AG09309 (cell line): ENCODE results near the gene PRELID3B.

Experiments used
- DNase-seq: peaks from one replicate; pipeline ENCODE4 v3.0.0-alpha.2; 2010; ENCODE audit warnings: low read depth
- H3K4me3 ChIP-seq: 2 replicates; pipeline ENCODE4 v1.5.1; 2011; ENCODE audit warnings: mild to moderate bottlenecking, low read depth, low read length, moderate library complexity; ENCODE audit not compliant: control insufficient read depth
- TF ChIP-seq, protein P1 (sequence below): IDR thresholded peaks from 2 replicates; pipeline ENCODE4 v1.5.1; 2011; ENCODE audit warnings: mild to moderate bottlenecking, low read depth, low read length, inconsistent platforms; ENCODE audit not compliant: insufficient read depth, control insufficient read depth; ENCODE audit errors: missing control alignments

Gene PRELID3B

DNA sequence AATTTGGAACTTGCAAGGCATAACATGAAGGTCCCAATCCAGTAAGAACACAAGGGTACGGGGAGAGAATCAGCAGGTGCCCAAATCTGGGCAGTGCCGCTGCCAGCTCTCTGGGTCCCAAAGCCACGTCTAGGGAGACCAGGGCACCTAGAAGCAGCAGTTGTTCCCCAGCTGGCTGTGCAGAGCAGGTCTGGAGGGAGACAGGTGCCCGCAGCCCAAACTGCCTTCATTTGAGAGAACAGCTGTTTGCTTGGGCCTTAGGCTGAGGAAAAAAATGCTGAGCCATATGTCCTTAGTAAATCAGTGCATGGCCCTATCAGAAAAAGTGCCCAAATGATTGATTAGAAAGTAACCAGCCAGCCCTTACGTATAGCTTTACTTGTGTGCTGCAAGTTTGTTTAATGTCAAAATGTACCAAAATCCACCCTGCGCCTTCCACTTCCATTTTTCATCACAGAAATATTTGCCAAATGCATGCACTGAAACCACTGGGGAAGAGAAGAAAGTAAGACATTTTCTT lies 9.1 kb upstream of the PRELID3B start:
- no peak overlapping the region for H3K4me3 ChIP-seq
- no peak for DNase-seq
- TF ChIP-seq, protein P1, sequence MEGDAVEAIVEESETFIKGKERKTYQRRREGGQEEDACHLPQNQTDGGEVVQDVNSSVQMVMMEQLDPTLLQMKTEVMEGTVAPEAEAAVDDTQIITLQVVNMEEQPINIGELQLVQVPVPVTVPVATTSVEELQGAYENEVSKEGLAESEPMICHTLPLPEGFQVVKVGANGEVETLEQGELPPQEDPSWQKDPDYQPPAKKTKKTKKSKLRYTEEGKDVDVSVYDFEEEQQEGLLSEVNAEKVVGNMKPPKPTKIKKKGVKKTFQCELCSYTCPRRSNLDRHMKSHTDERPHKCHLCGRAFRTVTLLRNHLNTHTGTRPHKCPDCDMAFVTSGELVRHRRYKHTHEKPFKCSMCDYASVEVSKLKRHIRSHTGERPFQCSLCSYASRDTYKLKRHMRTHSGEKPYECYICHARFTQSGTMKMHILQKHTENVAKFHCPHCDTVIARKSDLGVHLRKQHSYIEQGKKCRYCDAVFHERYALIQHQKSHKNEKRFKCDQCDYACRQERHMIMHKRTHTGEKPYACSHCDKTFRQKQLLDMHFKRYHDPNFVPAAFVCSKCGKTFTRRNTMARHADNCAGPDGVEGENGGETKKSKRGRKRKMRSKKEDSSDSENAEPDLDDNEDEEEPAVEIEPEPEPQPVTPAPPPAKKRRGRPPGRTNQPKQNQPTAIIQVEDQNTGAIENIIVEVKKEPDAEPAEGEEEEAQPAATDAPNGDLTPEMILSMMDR, result no peak

DNA sequence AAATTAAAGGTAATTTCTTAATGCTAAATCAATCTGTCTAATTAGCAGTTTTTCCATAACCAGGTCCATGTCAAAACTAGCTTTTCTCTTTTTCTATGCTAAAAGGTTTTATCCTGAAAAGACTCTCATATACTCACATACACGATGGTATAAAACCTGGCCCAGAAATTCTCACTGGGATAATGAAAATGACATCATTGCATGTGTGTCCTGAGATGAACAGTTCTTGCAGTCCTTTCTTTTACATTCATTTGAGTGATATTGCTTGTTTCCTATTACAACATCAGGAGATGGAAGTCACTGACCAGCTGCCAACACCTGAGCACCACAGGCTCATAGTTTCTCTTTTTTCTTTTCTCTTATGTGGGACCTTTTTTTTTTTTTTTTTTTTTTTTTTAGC lies 7.9 kb upstream of the PRELID3B start:
- no peak for DNase-seq
- H3K4me3 ChIP-seq, result no peak overlapping the region
- TF ChIP-seq, protein P1, result no peak

DNA sequence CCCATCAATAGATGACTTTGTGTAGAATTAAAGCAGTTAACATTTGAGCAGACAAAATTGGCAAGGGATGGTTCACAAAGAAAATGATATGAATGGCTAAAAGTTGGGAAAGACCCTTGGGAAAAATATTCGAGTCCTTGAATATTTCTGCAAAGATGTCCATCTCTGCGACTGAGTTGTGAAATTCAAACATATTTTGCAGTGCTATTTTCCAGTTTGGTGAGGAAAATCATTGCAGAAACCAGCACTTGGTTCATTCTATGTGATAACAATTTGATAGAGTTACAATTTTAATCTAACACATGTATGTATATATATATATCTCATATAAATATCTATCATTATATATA lies 6.1 kb upstream of the PRELID3B start:
- no peak for DNase-seq
- TF ChIP-seq, protein P1, result no peak
- H3K4me3 ChIP-seq, result no peak overlapping the region

DNA sequence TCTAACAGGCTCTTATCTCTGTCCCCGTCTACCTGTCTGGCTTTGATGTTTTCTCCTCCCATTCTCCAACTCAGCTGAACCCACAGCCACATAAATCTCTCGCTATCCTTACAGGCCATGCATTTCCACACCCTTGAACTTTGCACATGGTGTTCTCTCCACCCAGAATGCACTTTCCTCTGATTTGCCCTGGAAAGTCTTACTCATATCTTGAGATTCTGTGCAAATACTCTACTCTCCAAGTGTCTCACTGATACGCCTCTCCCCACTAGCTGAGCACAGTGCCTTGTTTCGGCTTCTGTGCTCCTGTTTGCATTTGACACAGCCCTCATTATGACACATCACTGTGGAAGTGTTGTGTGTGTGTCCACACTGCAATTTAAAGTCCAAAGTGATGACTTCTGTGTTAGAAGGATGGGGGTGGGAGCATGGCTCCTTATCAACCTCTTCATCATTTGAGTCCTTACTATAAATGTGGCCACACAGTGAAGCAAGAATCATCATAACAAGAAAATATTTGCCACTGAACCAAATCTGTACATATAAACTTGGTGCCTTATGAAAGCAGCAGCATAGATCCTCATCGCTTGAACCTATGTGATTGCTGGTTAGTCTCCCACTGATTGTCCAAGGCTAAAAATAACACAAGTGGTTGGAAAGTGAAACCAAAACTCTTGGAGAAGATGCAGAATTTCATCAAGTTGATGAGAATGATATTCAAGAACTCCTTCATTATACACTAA lies 5.5 kb upstream of the PRELID3B start:
- TF ChIP-seq, protein P1, result no peak
- DNase-seq, result no peak

DNA sequence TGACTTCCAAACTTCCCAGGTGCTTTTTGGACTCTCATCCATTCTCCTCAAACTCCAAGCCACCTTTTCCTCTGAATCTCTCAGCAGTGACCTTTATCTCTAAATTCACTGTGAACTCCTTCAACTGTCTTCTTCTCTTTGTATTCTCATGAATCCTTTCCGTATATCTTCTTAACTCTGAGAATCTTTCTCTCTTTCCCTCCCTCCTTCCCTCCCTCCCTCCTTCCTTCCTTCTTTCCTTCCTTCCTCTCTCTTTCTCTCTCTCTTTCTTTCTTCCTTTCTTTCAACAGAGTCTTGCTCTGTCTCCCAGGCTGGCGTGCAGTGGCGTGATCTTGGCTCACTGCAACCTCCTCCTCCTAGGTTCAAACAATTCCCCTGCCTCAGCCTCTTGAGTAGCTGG lies 4.3 kb upstream of the PRELID3B start:
- no peak for DNase-seq
- no peak overlapping the region for H3K4me3 ChIP-seq
- TF ChIP-seq, protein P1, result no peak

More for the DNA sequence above, 5.5 kb upstream of the PRELID3B start:
- no peak overlapping the region for H3K4me3 ChIP-seq

DNA sequence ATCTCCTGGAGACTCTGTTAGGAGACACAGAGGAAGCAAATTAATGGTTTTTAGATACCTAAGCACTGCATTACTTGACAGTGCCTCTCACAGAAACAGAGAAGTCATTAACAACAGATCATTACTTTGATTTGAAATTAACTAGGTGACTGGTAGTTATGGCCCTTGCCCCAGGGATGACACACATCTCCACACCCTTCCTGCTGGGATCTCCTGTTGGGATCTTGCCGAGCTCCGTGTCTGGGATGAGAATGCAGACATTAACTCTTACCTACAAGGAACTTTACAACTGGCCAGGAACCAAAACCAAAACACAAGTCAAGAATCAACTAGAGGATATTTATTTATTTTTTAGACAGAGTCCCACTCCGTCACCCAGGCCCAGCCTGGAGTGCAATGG lies 2.2 kb upstream of the PRELID3B start:
- no peak for DNase-seq
- TF ChIP-seq, protein P1, result no peak
- no peak overlapping the region for H3K4me3 ChIP-seq
